Cardiac muscle cell (in vitro differentiated cells and primary cell): ENCODE data around the gene MYH10. TPM values are rescaled to one million over a fixed set of nuclear protein-coding genes. Genes with fewer than 3 reads are reported as not detected.

Experiments used
- DNase-seq, 2 donors: peaks; one replicate each; pipeline versions ENCODE4 v3.0.0 to v3.0.0-alpha.2; 2010 to 2017; ENCODE audit warnings: low read depth in 1 of 2, low spot score in 1 of 2
- H3K27ac ChIP-seq: fragments of 200-600 bp; sonication (generic); 2 replicates; pipeline ENCODE4 v1.5.1; 2016
- H3K27me3 ChIP-seq: fragments of 200-600 bp; sonication (generic); 2 replicates; pipeline ENCODE4 v1.6.0; 2016; ENCODE audit warnings: control low read depth
- H3K36me3 ChIP-seq: fragments of 200-600 bp; sonication (generic); 2 replicates; pipeline ENCODE4 v1.5.1; 2016; ENCODE audit warnings: control low read depth
- H3K4me1 ChIP-seq: fragments of 200-600 bp; sonication (generic); 2 replicates; pipeline ENCODE4 v1.8.1; 2017; ENCODE audit warnings: low read depth, mild to moderate bottlenecking, mixed run types
- H3K4me3 ChIP-seq: fragments of 200-600 bp; sonication (generic); 2 replicates; pipeline ENCODE4 v1.5.1; 2016; ENCODE audit warnings: mild to moderate bottlenecking
- H3K9me3 ChIP-seq: fragments of 200-600 bp; sonication (generic); 2 replicates; pipeline ENCODE4 v1.5.1; 2017; ENCODE audit warnings: low read depth, mild to moderate bottlenecking, control low read depth
- CTCF ChIP-seq: IDR thresholded peaks from 2 replicates; pipeline ENCODE4 v1.5.1; 2012; ENCODE audit warnings: low read depth, mild to moderate bottlenecking, low read length
- polyA plus RNA-seq: library from polyadenylated mRNA; unstranded; fragments of >200 nt; fragmentation: Nextera tagmentation; extraction: Ambion mirVana; gene quantifications from 2 replicates; pipeline ENCODE4 v1.2.1, GENCODE V29; 2016
- total RNA-seq: library from RNA; depleted of rRNA; stranded (reverse); fragments of >200 nt; gene quantifications from 2 replicates; pipeline ENCODE4 v1.2.3, GENCODE V29; 2016

MYH10 gene
- total and polyA plus RNA-seq, 2 experiments from 2014 or later: 147 to 194 TPM

- no peaks in the 10 kb centered on the region for H3K4me1 ChIP-seq
- no peak overlapping the region for H3K27ac ChIP-seq
- DNase-seq: no peak
- no peaks in the 10 kb centered on the region for H3K36me3 ChIP-seq
- TF ChIP-seq CTCF: no peak
- H3K4me3 ChIP-seq: no peak overlapping the region
- H3K27me3 ChIP-seq: no peaks in the 10 kb centered on the region
- no peaks in the 10 kb centered on the region for H3K9me3 ChIP-seq
Observed at GRCh38 chr17:8647956-8648355, 17.4 kb upstream of the MYH10 start.

GRCh38 chr17:8647202-8647601 is 16.7 kb upstream of the MYH10 start:
- no peak overlapping the region for H3K27ac ChIP-seq
- TF ChIP-seq CTCF: no peak
- no peak overlapping the region for H3K4me3 ChIP-seq
- H3K4me1 ChIP-seq: no peaks in the 10 kb centered on the region
- no peak for DNase-seq
- no peaks in the 10 kb centered on the region for H3K27me3 ChIP-seq
- no peaks in the 10 kb centered on the region for H3K9me3 ChIP-seq
- H3K36me3 ChIP-seq: no peaks in the 10 kb centered on the region

- no peak for DNase-seq
- Histone ChIP-seq H3K9me3 (no peaks in the 10 kb centered on the region), H3K4me1 (no peaks in the 10 kb centered on the region), H3K4me3 (no peak overlapping the region), H3K36me3 (no peaks in the 10 kb centered on the region), H3K27ac (no peak overlapping the region), H3K27me3 (no peaks in the 10 kb centered on the region)
- TF ChIP-seq CTCF: no peak
Observed at GRCh38 chr17:8644507-8644902, 14.0 kb upstream of the MYH10 start.

GRCh38 chr17:8643855-8644506 is 13.5 kb upstream of the MYH10 start:
- no peak overlapping the region for H3K4me3 ChIP-seq
- TF ChIP-seq CTCF: no peak
- no peak for DNase-seq
- no peaks in the 10 kb centered on the region for H3K9me3 ChIP-seq
- H3K4me1 ChIP-seq: no peaks in the 10 kb centered on the region
- no peaks in the 10 kb centered on the region for H3K36me3 ChIP-seq
- no peaks in the 10 kb centered on the region for H3K27me3 ChIP-seq
- no peak overlapping the region for H3K27ac ChIP-seq

- Histone ChIP-seq H3K27ac (no peak overlapping the region), H3K9me3 (no peaks in the 10 kb centered on the region), H3K4me3 (no peak overlapping the region), H3K4me1 (no peaks in the 10 kb centered on the region), H3K27me3 (no peaks in the 10 kb centered on the region), H3K36me3 (no peaks in the 10 kb centered on the region)
- no peak for TF ChIP-seq CTCF
- DNase-seq: no peak
Observed at GRCh38 chr17:8639709-8640108, 9.2 kb upstream of the MYH10 start.
